Measurements from ENCODE around the gene CFAP73. TPM values are rescaled to one million over a fixed set of nuclear protein-coding genes. Genes with fewer than 3 reads are reported as not detected.

Gene CFAP73
- total RNA-seq, 1 donor, result not detected

GRCh38 chr12:113179023-113179422, 29.5 kb downstream of the CFAP73 start:
- no peak for DNase-seq (ENCODE audit: low read depth)
- H3K4me3 ChIP-seq (ENCODE audit: low read depth, low read length), result no peak overlapping the region
- no peak for TF ChIP-seq CTCF (IDR thresholded peaks at IDR 0.05; ENCODE audit: insufficient read depth, low read length)

GRCh38 chr12:113180333-113180732, 30.8 kb downstream of the CFAP73 start:
- no peak for DNase-seq (ENCODE audit: low read depth)
- H3K4me3 ChIP-seq (ENCODE audit: low read depth, low read length), result no peak overlapping the region
- TF ChIP-seq CTCF (IDR thresholded peaks at IDR 0.05; ENCODE audit: insufficient read depth, low read length), result no peak

GRCh38 chr12:113181975-113182374, 32.5 kb downstream of the CFAP73 start:
- no peak overlapping the region for H3K4me3 ChIP-seq (ENCODE audit: low read depth, low read length)
- DNase-seq (ENCODE audit: low read depth), result no peak
- TF ChIP-seq CTCF (IDR thresholded peaks at IDR 0.05; ENCODE audit: insufficient read depth, low read length), result no peak

DNA sequence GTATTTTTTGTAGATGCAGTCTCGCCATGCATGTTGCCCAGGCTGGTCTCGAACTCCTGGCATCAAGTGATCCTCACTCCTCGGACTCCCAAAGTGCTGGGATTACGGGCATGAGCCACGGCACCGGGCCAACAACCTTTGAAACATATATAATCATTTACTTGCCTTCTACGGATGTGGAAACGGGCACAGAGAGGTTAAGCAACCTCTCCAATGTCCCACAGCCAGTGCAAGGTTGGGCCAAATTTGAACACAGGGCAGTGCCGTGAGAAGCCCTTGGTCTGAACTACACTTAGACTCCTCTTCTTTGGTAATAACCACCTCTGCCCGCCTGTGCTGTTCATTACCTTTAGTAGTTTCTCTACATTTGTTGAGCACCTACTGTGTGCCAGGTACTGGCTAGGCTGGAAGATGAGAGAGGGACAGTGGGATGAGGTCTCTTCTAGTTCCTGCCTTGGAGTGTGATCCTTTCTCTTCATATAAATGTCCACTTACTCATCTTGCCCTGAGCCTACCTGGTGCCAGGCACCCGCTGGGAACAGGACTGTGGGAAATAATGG, 33.6 kb downstream of the CFAP73 start:
- TF ChIP-seq CTCF (IDR thresholded peaks at IDR 0.05; ENCODE audit: insufficient read depth, low read length), result no peak
- no peak for DNase-seq (ENCODE audit: low read depth)
- no peak overlapping the region for H3K4me3 ChIP-seq (ENCODE audit: low read depth, low read length)

GRCh38 chr12:113184098-113184899, 34.8 kb downstream of the CFAP73 start:
- peak overlapping the region; percentile 86 for H3K4me3 ChIP-seq (ENCODE audit: low read depth, low read length)
- no peak for TF ChIP-seq CTCF (IDR thresholded peaks at IDR 0.05; ENCODE audit: insufficient read depth, low read length)
- no peak for DNase-seq (ENCODE audit: low read depth)

- peak overlapping the region; percentile 86 for H3K4me3 ChIP-seq (ENCODE audit: low read depth, low read length)
- peak; percentile 90 for DNase-seq (ENCODE audit: low read depth)
- TF ChIP-seq CTCF (IDR thresholded peaks at IDR 0.05; ENCODE audit: insufficient read depth, low read length), result no peak
These were observed 35.3 kb downstream of the CFAP73 start for GRCh38 chr12:113184900-113185179.
